Measurements from ENCODE around the gene LCAT.
"Not testable (repeated sequence)": the region's sequence is repeated elsewhere in the genome, so short reads cannot be mapped to it uniquely, and the experiment has no call there.

The LCAT gene

DNA sequence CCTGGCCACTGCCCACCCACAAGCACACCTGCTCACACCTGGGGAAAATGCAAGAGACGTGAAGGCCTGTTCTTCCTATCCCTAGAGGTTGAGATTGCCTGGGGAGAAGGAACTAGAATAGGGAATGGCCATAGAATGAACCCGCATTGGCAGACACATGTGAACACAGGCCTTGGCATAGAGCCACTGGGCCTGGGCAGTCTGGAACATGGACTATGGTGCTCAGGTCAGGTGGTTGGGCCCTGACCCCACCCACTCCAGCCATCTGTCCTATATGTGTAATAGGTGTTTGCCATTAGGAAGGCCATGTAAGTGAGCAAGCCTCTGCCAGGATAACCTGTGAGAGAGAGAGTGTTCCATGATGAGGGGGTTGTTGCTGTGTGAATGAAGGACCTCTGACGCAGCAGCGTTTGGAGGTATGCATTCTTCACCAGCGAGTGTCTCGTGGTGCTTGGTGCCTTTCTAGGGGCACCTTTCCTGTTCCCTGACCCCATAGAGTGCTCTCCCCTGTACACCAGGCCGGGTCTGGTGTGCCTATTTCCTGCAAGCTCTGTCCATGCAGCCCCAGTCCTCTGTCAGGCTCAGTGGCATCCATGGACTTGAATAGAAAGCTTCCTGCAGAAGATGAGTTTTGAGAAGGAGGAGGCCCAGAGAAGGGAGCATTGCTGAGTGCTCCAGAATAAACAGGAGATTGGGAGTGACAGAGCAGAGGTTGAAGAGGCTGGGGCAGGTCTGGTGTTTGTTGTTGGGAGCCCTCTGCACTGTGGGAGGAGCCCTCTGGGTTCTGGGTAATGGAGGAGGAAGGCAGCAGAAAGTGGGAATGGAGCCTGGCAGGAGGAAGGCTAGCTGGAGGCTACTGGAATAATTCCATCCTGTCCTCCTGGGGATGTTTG is 27.8 kb downstream of the LCAT start:
- no peak overlapping the region for H3K4me2 ChIP-seq (ENCODE audit: low read length)
- no peaks in the 10 kb centered on the region for H3K27me3 ChIP-seq (ENCODE audit: control insufficient read depth, insufficient read depth, low read length)
- H2AFZ ChIP-seq: no peak overlapping the region
- H3K36me3 ChIP-seq (ENCODE audit: control insufficient read depth, insufficient read depth, low read length): no peaks in the 10 kb centered on the region
- TF ChIP-seq, protein P1, sequence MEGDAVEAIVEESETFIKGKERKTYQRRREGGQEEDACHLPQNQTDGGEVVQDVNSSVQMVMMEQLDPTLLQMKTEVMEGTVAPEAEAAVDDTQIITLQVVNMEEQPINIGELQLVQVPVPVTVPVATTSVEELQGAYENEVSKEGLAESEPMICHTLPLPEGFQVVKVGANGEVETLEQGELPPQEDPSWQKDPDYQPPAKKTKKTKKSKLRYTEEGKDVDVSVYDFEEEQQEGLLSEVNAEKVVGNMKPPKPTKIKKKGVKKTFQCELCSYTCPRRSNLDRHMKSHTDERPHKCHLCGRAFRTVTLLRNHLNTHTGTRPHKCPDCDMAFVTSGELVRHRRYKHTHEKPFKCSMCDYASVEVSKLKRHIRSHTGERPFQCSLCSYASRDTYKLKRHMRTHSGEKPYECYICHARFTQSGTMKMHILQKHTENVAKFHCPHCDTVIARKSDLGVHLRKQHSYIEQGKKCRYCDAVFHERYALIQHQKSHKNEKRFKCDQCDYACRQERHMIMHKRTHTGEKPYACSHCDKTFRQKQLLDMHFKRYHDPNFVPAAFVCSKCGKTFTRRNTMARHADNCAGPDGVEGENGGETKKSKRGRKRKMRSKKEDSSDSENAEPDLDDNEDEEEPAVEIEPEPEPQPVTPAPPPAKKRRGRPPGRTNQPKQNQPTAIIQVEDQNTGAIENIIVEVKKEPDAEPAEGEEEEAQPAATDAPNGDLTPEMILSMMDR (IDR thresholded peaks at IDR 0.05): no peak
- H3K9me3 ChIP-seq (ENCODE audit: control insufficient read depth, low read length): no peaks in the 10 kb centered on the region
- no peak overlapping the region for H3K9ac ChIP-seq
- H3K79me2 ChIP-seq: peaks cover 80% of the 10 kb centered on the region
- no peak overlapping the region for H3K4me3 ChIP-seq (ENCODE audit: low read depth, low read length)
- H3K4me1 ChIP-seq: peaks cover 13% of the 10 kb centered on the region
- no peak overlapping the region for H3K27ac ChIP-seq

- Histone ChIP-seq H3K4me1 (peaks cover 13% of the 10 kb centered on the region), H3K79me2 (peaks cover 82% of the 10 kb centered on the region)
- H3K27ac ChIP-seq; H3K4me2 ChIP-seq (ENCODE audit: low read length); H3K4me3 ChIP-seq (ENCODE audit: low read depth, low read length); H3K27me3 ChIP-seq (ENCODE audit: control insufficient read depth, insufficient read depth, low read length); H3K36me3 ChIP-seq (ENCODE audit: control insufficient read depth, insufficient read depth, low read length); H2AFZ ChIP-seq; H3K9me3 ChIP-seq (ENCODE audit: control insufficient read depth, low read length); H3K9ac ChIP-seq: not testable (repeated sequence)
Measured at GRCh38 chr16:67915496-67915769, 28.5 kb downstream of the LCAT start.

GRCh38 chr16:67914758-67915495 is 29.0 kb downstream of the LCAT start:
- Histone ChIP-seq H3K27ac (no peak overlapping the region), H3K4me3 (ENCODE audit: low read depth, low read length) (no peak overlapping the region), H3K9ac (no peak overlapping the region), H3K27me3 (ENCODE audit: control insufficient read depth, insufficient read depth, low read length) (no peaks in the 10 kb centered on the region), H3K4me2 (ENCODE audit: low read length) (no peak overlapping the region), H2AFZ (no peak overlapping the region), H3K9me3 (ENCODE audit: control insufficient read depth, low read length) (no peaks in the 10 kb centered on the region), H3K36me3 (ENCODE audit: control insufficient read depth, insufficient read depth, low read length) (no peaks in the 10 kb centered on the region), H3K79me2 (peaks cover 80% of the 10 kb centered on the region), H3K4me1 (peaks cover 13% of the 10 kb centered on the region)
- TF ChIP-seq, protein P1 (IDR thresholded peaks at IDR 0.05): no peak

- Histone ChIP-seq H3K9ac (no peak overlapping the region), H3K4me1 (no peaks in the 10 kb centered on the region), H3K4me3 (ENCODE audit: low read depth, low read length) (no peak overlapping the region), H3K79me2 (peaks cover 75% of the 10 kb centered on the region), H3K4me2 (ENCODE audit: low read length) (no peak overlapping the region), H3K36me3 (ENCODE audit: control insufficient read depth, insufficient read depth, low read length) (no peaks in the 10 kb centered on the region), H3K27ac (no peak overlapping the region), H3K9me3 (ENCODE audit: control insufficient read depth, low read length) (no peaks in the 10 kb centered on the region), H3K27me3 (ENCODE audit: control insufficient read depth, insufficient read depth, low read length) (no peaks in the 10 kb centered on the region), H2AFZ (no peak overlapping the region)
- TF ChIP-seq, protein P1 (IDR thresholded peaks at IDR 0.05): no peak
Measured at GRCh38 chr16:67910158-67910557, 33.8 kb downstream of the LCAT start.

GRCh38 chr16:67909056-67909742 is 34.7 kb downstream of the LCAT start:
- H3K9ac ChIP-seq: no peak overlapping the region
- no peaks in the 10 kb centered on the region for H3K9me3 ChIP-seq (ENCODE audit: control insufficient read depth, low read length)
- H3K27me3 ChIP-seq (ENCODE audit: control insufficient read depth, insufficient read depth, low read length): no peaks in the 10 kb centered on the region
- no peak overlapping the region for H3K4me2 ChIP-seq (ENCODE audit: low read length)
- TF ChIP-seq, protein P1 (IDR thresholded peaks at IDR 0.05): no peak
- no peak overlapping the region for H3K27ac ChIP-seq
- no peak overlapping the region for H2AFZ ChIP-seq
- H3K36me3 ChIP-seq (ENCODE audit: control insufficient read depth, insufficient read depth, low read length): no peaks in the 10 kb centered on the region
- no peak overlapping the region for H3K4me3 ChIP-seq (ENCODE audit: low read depth, low read length)
- peaks cover 66% of the 10 kb centered on the region for H3K79me2 ChIP-seq
- H3K4me1 ChIP-seq: no peaks in the 10 kb centered on the region
